T-helper 1 cell treated with Interleukin-12 subunit alpha and Interleukin-12 subunit beta and Interleukin-4 antibody, amounts not matched to agents 30 μg/mL and 1 μg/mL, for 36 hours (primary cell): ENCODE measurements around the gene LRRC32.

Experiments
- H3K27ac Mint-ChIP-seq: one replicate; pipeline ENCODE4 v1.8.0; 2021; ENCODE audit warnings: mild to moderate bottlenecking, mixed read lengths
- H3K27me3 Mint-ChIP-seq: one replicate; pipeline ENCODE4 v1.8.0; 2021; ENCODE audit warnings: low read depth, mixed read lengths
- H3K36me3 Mint-ChIP-seq: one replicate; pipeline ENCODE4 v1.8.0; 2021; ENCODE audit warnings: low read depth, mixed read lengths
- H3K4me1 Mint-ChIP-seq: one replicate; pipeline ENCODE4 v1.8.0; 2021; ENCODE audit warnings: low read depth, mixed read lengths
- H3K4me3 Mint-ChIP-seq: one replicate; pipeline ENCODE4 v1.8.0; 2021; ENCODE audit warnings: mild to moderate bottlenecking, moderate library complexity, mixed read lengths
- H3K9me3 Mint-ChIP-seq: one replicate; pipeline ENCODE4 v1.8.0; 2021; ENCODE audit warnings: mixed read lengths

LRRC32 gene

DNA sequence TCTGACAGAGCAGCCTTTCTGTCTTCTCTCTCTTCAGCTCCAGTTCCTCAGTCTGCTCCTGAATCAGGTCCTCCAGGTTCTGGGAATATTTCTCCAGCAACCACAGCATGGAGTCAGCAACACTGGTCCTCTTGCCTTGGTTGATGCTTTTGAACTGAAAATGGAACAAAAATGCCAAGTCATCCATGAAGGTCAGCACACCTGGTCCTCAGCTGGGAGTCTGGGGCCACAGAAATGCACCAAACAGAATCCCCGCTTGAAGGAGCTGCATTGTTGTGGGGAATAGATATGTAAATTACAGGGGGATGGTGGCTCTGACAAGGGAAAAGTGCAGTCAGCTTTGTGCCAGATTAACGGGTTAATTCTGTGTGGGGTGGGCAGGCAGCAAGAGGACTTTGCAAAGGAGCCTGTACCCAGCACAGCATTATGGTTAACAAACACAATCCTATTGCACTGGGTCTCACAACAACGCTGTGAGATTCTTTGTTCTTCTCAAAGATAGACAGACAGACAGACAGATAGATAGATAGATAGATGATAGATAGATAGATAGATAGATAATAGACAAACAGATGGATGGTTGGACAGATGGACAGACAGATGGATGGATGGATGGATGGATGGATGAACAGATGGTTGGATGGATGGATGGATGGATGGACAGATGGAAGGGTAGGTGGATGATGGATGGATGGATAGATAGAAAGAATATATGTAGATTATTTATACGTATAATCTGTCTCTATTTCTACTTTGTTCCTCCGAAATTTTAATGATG is 33.8 kb upstream of the LRRC32 start:
- H3K4me1 Mint-ChIP-seq: no peaks in the 10 kb centered on the region
- H3K27ac Mint-ChIP-seq: no peak overlapping the region
- no peaks in the 10 kb centered on the region for H3K9me3 Mint-ChIP-seq
- peaks cover 16% of the 10 kb centered on the region for H3K27me3 Mint-ChIP-seq
- no peaks in the 10 kb centered on the region for H3K36me3 Mint-ChIP-seq
- H3K4me3 Mint-ChIP-seq: no peak overlapping the region

DNA sequence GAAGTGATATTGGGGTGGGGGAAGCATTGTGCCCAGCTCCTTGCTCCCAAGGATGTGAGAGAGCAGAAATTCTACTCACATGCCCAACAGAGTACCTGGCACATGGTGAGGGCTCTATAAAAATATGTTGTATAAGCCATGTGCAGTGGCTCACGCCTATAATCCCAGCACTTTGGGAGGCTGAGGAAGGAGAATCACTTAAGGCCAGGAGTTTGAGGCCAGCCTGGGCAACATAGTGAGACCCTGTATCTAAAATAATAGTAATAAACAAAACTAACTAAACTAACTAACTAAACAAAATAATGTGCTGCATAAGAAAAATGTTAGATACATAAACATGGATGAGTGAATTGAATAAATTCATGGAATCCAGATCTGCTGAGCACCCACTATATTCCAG is 33.2 kb upstream of the LRRC32 start:
- Mint-ChIP-seq H3K27ac (no peak overlapping the region), H3K4me1 (no peaks in the 10 kb centered on the region), H3K36me3 (no peaks in the 10 kb centered on the region)

GRCh38 chr11:76702336-76703128 is 32.0 kb upstream of the LRRC32 start:
- Mint-ChIP-seq H3K27ac (no peak overlapping the region), H3K4me3 (no peak overlapping the region), H3K4me1 (no peaks in the 10 kb centered on the region), H3K27me3 (peaks cover 13% of the 10 kb centered on the region), H3K9me3 (no peaks in the 10 kb centered on the region), H3K36me3 (no peaks in the 10 kb centered on the region)

More for the DNA sequence above, 33.2 kb upstream of the LRRC32 start:
- Mint-ChIP-seq H3K27me3 (peaks cover 16% of the 10 kb centered on the region), H3K9me3 (no peaks in the 10 kb centered on the region), H3K4me3 (no peak overlapping the region)

GRCh38 chr11:76701294-76702040 is 30.9 kb upstream of the LRRC32 start:
- Mint-ChIP-seq H3K27me3 (peaks cover 13% of the 10 kb centered on the region), H3K36me3 (no peaks in the 10 kb centered on the region), H3K9me3 (no peaks in the 10 kb centered on the region), H3K27ac (no peak overlapping the region), H3K4me3 (no peak overlapping the region), H3K4me1 (no peaks in the 10 kb centered on the region)

GRCh38 chr11:76700177-76701100 is 29.9 kb upstream of the LRRC32 start:
- Mint-ChIP-seq H3K27me3 (peaks cover 13% of the 10 kb centered on the region), H3K4me3 (no peak overlapping the region), H3K36me3 (no peaks in the 10 kb centered on the region), H3K9me3 (no peaks in the 10 kb centered on the region), H3K27ac (no peak overlapping the region), H3K4me1 (peaks cover 5% of the 10 kb centered on the region)

DNA sequence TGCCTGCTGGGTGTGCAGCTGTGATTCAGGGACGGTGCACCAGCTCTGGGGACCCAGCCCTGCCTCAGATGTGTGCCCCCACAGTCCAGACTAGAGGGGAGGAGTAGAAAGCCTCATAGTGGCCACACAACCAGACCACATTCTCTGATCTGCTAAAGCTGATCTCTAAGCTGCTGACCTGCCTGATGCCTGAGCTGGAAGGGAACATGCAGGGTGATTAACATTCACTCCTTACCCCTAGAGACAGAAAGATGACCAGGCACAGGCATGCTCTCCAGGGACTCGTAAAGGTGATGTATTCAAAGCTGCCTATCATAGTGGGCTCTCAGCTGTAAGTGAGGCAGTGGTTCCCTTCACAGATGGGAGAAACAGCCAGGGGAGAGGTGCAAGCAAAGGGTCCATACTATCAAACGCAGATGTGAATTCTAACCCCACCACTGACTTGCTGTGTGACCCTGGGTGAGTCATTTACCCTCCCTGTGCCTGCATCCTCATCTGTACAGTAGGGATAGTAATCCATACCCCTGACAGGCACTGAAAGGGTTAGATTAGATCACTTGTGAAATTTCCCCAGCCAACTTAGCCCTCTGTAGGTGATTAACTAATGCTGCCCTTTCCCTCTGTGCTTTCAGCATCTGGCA is 29.0 kb upstream of the LRRC32 start:
- H3K27me3 Mint-ChIP-seq: peaks cover 10% of the 10 kb centered on the region
- no peaks in the 10 kb centered on the region for H3K9me3 Mint-ChIP-seq
- no peaks in the 10 kb centered on the region for H3K36me3 Mint-ChIP-seq
- no peak overlapping the region for H3K4me3 Mint-ChIP-seq
- peaks cover 7% of the 10 kb centered on the region for H3K4me1 Mint-ChIP-seq
- no peak overlapping the region for H3K27ac Mint-ChIP-seq

GRCh38 chr11:76698321-76699043 is 27.9 kb upstream of the LRRC32 start:
- H3K27ac Mint-ChIP-seq: no peak overlapping the region
- peaks cover 4% of the 10 kb centered on the region for H3K27me3 Mint-ChIP-seq

DNA sequence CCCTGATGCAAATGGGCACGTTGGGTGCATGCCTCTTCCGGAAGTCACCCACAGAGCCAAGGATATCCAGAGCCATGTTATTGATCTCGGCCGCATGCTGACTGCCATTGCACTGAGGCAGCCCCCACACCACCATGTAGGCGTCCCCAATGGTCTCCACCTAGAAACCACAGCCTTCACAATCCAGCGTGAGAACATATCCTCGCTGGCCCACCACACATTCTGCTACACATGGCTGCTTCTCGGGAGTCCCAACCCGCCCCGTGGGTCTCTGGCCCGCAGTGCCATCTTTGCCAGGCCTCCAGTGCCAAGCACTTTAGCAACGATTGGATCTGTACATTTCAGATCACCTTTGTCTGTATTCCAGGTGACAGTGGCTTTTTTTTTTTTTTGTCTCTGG is 26.2 kb upstream of the LRRC32 start:
- H3K9me3 Mint-ChIP-seq: no peaks in the 10 kb centered on the region
- H3K36me3 Mint-ChIP-seq: no peaks in the 10 kb centered on the region
- peaks cover 7% of the 10 kb centered on the region for H3K27me3 Mint-ChIP-seq
- H3K4me3 Mint-ChIP-seq: no peak overlapping the region
- peaks cover 7% of the 10 kb centered on the region for H3K4me1 Mint-ChIP-seq
- H3K27ac Mint-ChIP-seq: no peak overlapping the region

More at GRCh38 chr11:76698321-76699043, 27.9 kb upstream of the LRRC32 start:
- no peaks in the 10 kb centered on the region for H3K36me3 Mint-ChIP-seq
- no peak overlapping the region for H3K4me3 Mint-ChIP-seq
- H3K9me3 Mint-ChIP-seq: no peaks in the 10 kb centered on the region
- H3K4me1 Mint-ChIP-seq: peaks cover 7% of the 10 kb centered on the region

DNA sequence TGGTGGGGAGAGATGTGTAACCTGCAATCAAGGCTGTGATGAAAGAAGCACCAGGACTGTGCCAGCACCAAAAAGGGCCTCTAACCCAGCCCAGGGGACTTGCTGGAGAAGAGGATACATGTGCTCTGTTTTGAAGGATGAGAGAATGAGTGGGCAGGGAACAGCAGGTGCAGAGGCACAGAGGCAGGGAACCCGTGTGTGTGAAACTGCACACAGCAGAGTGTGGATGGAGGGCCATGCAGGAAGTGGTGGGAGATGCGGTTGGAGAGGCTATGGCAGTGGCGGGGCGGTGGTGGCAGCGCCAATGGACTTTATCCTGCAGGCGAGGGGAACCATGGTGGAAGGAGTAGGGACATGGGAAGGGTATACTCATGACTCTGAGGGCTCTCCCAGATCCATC is 25.2 kb upstream of the LRRC32 start:
- Mint-ChIP-seq H3K27me3 (peaks cover 7% of the 10 kb centered on the region), H3K9me3 (no peaks in the 10 kb centered on the region), H3K4me1 (peaks cover 7% of the 10 kb centered on the region), H3K27ac (no peak overlapping the region), H3K36me3 (no peaks in the 10 kb centered on the region), H3K4me3 (no peak overlapping the region)

DNA sequence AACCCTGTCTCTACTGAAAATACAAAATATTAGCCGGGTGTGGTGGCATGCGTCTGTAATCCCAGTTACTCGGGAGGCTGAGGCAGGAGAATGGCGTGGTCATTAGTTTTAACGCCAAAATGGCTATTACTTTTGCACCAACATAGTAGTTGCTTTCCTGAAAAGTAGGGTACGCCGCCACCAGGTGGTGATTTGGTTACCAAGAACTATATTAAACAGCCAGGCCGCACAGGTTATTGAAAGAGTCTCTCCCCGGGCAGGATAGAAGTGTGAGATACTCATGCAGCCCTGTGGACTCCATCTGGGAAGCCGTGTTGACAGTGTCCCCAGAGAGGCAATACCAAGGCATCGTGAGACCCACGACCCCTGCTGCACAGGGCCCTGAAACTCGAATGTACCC is 24.6 kb upstream of the LRRC32 start:
- Mint-ChIP-seq H3K36me3 (no peaks in the 10 kb centered on the region), H3K4me3 (no peak overlapping the region), H3K9me3 (no peaks in the 10 kb centered on the region), H3K27ac (no peak overlapping the region), H3K27me3 (peaks cover 7% of the 10 kb centered on the region), H3K4me1 (peaks cover 7% of the 10 kb centered on the region)

GRCh38 chr11:76694664-76695063 is 24.1 kb upstream of the LRRC32 start:
- Mint-ChIP-seq H3K4me3 (no peak overlapping the region), H3K36me3 (no peaks in the 10 kb centered on the region), H3K9me3 (no peaks in the 10 kb centered on the region), H3K27ac (no peak overlapping the region), H3K27me3 (peaks cover 7% of the 10 kb centered on the region), H3K4me1 (peaks cover 7% of the 10 kb centered on the region)

DNA sequence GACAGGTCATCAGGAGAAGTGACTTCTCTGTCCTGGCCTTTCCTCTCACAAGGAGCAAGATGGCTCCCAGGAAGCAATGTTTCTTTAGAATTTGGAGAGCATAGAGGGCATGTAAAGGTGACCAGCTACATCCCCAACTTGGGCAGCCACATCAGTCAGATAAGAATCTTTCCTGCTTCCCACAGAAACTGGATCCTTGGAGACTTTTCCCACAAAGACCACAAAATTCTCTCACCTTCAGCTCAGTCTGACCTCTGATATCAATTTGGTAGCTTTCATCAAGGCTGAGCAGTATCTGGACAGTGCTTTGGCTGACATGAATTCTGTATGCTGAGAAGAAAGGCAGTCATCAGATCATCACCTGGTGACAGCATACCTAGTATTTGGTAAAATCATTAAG is 23.3 kb upstream of the LRRC32 start:
- no peak overlapping the region for H3K4me3 Mint-ChIP-seq
- H3K9me3 Mint-ChIP-seq: no peaks in the 10 kb centered on the region
- peaks cover 7% of the 10 kb centered on the region for H3K4me1 Mint-ChIP-seq
- H3K27me3 Mint-ChIP-seq: peaks cover 7% of the 10 kb centered on the region
- H3K36me3 Mint-ChIP-seq: no peaks in the 10 kb centered on the region
- no peak overlapping the region for H3K27ac Mint-ChIP-seq

GRCh38 chr11:76692956-76693355 is 22.4 kb upstream of the LRRC32 start:
- no peaks in the 10 kb centered on the region for H3K36me3 Mint-ChIP-seq
- no peaks in the 10 kb centered on the region for H3K9me3 Mint-ChIP-seq
- H3K27me3 Mint-ChIP-seq: peaks cover 7% of the 10 kb centered on the region
- H3K27ac Mint-ChIP-seq: no peak overlapping the region
- peaks cover 7% of the 10 kb centered on the region for H3K4me1 Mint-ChIP-seq
- H3K4me3 Mint-ChIP-seq: no peak overlapping the region
